KOPT-K1 (cell line): ENCODE results near the gene ARHGAP29.

Experiments used
- H3K27ac ChIP-seq: fragments of 200-600 bp; sonication (generic); 2 replicates; pipeline ENCODE4 v1.5.1; 2016; ENCODE audit warnings: antibody characterized with exemption, mild to moderate bottlenecking, low read depth, low read length; ENCODE audit not compliant: poor library complexity, severe bottlenecking
- H3K36me3 ChIP-seq: fragments of 200-600 bp; sonication (generic); 2 replicates; pipeline ENCODE4 v1.5.1; 2017; ENCODE audit warnings: antibody characterized with exemption, mild to moderate bottlenecking, low read length, moderate library complexity; ENCODE audit not compliant: insufficient read depth
- H3K9me3 ChIP-seq: fragments of 200-600 bp; sonication (generic); 2 replicates; pipeline ENCODE4 v1.5.1; 2017; ENCODE audit warnings: antibody characterized with exemption, low read length, mild to moderate bottlenecking; ENCODE audit not compliant: insufficient read depth, poor library complexity, severe bottlenecking

ARHGAP29 gene

DNA sequence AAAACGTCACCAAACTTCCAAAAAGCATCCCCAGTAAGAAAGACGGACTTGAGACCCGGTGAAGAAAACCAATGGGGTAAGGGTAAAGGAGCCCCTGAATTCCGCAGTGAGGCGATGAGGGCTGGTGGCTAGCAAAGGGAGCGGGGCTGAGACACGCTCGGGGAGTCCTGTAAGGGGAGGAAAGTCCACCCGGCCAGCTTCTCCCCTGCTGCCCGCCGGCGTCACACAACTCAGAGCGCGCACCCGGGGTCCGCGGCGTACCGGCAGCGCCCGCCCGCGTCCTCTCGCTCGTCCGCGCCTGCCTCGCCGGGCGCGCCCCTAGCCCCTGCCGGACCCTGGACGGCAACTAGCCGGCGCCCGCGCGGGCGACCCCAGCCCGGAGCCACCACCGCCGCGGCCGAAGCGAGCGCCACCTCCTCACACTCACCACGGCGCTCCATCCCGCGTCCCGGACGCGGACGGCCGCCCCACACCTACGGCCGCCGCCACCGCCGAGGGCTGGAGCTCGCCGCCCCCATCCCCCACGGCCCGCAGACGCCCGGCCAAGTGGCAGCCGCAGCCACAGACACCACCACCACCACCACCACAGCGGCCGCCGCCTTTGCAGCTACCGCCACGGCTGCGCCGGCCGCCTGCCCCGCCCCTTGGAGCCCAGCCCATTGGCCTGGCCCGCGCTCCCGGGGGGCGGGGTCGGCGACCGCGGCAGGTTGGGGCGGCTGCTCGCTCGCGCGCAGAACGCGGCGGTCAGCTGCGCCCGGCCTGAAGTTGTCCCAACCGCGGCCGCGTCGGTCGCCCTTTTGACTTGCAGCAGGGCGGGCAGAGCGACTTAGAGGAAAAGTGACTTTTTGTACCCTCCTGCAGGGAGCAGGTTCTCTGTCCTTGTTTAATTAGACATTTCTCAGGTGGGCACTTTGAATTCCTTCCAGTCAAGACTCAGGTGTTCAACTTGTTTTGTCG, 10.0 kb upstream of the ARHGAP29 start:
- Histone ChIP-seq H3K36me3 (no peaks in the 10 kb centered on the region), H3K27ac (no peak overlapping the region), H3K9me3 (peaks cover 34% of the 10 kb centered on the region)

DNA sequence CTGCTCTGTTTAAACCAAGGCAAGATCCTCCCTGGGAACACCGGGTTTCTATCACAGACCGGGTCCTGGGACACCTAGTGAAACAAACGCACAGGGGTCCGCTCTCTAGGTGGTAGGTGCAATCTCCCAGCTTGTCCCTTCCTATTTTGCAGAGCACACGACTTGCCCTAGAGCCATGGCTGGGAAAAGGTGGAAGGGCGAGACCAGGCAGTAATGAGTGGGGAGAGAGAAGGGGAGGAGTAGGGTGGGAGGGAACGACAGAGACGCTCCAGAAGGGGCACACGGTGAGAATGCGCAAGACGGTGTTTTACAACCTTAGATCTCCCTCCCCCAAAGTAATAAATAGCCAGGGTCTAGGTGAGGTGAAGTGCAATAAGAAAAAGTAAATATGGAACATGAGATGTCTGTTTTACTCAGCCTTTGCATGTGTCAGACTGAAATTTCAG, 9.3 kb upstream of the ARHGAP29 start:
- Histone ChIP-seq H3K36me3 (no peaks in the 10 kb centered on the region), H3K9me3 (peaks cover 37% of the 10 kb centered on the region), H3K27ac (no peak overlapping the region)

DNA sequence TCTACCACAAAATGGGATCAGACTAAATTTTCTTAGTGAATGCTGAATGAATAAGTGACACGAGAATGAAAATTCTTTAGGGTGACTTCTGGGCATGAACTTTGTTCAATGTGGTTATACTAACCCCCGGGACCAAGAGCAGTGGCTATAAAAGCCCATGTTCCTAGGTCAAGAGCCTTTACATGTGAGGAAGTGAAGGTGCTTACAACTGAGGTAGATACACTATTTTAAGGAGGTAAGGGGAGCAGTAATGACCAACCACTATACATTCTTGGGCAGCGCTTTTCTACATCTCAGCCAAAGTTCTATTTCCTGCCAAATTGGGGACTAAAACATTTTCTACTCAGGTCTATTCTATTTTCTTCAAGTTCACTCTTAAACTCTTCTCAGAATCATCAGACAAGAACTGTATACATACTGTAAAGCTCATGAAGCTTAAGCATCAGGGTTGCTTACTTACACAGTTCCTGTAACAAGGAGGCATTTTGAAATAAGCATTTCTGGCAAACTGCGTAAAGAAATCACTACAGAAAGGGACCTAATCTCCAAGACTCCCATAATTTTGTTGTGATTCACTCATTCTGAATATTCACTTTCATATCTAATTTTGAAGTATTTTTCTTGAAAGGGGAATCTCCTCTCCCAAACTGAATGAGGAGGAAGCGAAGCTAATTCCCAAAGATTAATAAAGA, 8.5 kb upstream of the ARHGAP29 start:
- H3K9me3 ChIP-seq: peaks cover 37% of the 10 kb centered on the region
- no peak overlapping the region for H3K27ac ChIP-seq
- no peaks in the 10 kb centered on the region for H3K36me3 ChIP-seq

DNA sequence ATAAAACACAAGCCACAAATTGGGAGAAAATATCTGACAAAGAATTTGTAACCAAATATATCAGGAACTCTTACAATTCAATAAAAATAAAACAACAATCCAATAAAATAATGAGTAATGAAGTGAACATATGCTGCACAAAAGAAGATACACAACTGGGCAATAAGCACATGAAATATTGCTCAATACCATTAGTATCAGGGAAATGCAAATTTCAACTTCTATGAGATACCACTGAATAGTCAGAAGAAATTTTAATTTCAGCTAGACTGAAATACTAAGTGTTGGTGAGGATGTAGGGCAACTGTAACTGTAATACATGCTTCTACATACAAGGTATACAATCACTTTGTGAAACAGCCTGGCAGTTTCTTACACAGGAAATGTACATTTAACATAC, 7.4 kb upstream of the ARHGAP29 start:
- no peak overlapping the region for H3K27ac ChIP-seq
- H3K36me3 ChIP-seq: no peaks in the 10 kb centered on the region
- H3K9me3 ChIP-seq: peaks cover 37% of the 10 kb centered on the region

DNA sequence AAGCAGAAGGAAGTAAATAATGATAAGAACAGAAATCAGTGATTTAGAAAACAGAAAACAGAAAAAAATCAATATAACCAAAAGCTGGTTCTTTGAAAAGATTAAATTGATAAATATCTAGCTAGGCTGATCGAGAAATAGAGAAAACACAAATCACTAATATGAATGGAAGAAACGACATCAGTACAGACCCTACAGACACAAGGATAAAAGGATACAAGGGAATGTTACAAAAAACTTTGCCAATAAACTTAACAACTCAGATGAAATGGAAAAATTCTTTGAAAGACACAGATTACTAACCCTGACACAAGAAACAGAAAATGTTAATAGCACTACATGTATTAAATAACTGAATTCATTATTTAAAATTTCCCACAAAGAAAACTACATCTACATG, 6.3 kb upstream of the ARHGAP29 start:
- H3K36me3 ChIP-seq: no peaks in the 10 kb centered on the region
- peaks cover 37% of the 10 kb centered on the region for H3K9me3 ChIP-seq
- H3K27ac ChIP-seq: no peak overlapping the region

DNA sequence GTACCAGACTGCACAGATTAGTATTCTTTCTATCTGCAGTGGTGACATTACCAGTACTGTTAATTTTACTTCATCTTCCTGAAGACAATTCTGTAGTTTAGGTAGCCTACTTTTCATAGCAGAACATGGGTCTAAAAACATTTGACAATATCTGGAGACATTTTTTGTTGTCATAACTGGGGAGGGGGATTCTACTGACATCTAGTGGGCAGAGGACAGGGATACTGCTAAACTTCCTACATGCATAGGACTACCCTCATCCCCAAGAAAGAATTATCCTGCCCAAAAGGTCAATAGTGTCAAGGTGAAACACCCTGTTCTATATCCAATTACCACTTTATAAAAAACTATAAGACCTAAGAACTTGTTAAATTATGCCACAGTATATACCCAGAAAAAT, 3.4 kb upstream of the ARHGAP29 start:
- H3K36me3 ChIP-seq: no peaks in the 10 kb centered on the region
- peaks cover 36% of the 10 kb centered on the region for H3K9me3 ChIP-seq
- H3K27ac ChIP-seq: no peak overlapping the region

DNA sequence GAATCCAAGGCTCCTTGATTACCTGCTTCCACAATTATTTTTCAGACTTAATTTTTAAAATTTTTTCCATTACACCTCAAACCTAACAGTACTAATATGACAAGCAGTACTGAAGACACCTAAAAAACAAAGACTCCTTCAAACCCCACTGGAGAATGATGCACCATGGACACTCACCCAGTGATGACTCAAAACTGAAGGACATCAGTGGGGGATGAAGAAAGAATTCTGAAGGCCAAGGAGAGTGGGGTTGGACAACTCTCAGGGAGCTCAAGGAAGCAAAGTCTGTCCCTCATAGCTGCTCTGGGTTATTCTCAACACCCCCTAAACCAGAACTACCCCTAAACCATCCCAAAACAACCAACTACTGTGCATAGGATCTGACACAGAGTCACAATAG, 2.4 kb upstream of the ARHGAP29 start:
- Histone ChIP-seq H3K36me3 (no peaks in the 10 kb centered on the region), H3K27ac (no peak overlapping the region), H3K9me3 (peaks cover 26% of the 10 kb centered on the region)

DNA sequence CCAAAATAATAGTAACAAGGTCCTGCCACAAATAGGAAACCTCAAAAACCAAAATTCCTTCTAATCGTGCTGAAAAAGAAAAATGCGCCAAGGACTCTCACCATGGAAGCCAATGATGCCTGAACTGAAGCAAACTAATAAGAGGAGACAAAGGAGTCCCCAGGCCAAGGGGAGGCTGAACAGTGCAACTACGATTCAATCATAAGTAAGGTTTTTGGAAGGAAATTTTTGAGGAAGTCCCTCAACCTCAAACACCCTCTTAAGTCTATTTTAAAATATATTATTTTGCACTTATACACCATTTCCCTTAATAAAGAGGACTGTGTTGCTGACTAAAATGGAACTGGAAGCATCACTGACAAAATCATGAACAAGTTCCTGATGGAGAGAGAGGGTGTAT, 1.7 kb upstream of the ARHGAP29 start:
- H3K27ac ChIP-seq: no peak overlapping the region
- H3K9me3 ChIP-seq: peaks cover 19% of the 10 kb centered on the region
- H3K36me3 ChIP-seq: no peaks in the 10 kb centered on the region

DNA sequence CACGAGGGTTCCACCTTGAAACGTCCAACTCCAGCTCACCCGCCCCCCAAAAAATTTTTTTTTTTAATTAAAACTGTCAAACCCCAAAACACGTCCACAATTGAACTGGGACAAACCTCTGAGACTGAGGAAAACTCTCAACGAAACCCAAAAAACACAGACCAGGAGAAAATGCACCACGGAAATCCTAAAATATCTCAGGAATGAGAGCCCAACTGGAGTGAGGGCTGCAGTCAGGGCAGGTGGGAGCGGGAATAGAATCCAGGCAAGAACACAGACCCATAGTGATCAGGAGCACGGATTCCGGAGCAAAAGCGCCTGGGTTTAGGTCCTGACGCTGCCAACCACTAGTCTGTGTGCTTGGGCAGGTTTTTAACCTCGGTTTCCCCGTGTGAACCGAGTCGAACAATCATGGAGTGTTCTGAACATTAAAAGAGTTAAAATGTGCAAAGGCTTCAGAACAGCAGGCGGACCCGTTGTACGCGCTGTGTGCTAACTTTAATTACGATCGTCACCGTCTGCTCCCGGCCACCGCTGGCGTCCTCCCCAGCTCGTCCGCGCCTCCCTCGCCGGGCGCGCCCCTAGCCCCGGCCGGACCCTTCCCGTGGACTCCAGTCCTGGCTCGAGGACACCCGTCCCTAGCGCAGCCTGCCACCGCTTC, 624 bp downstream of the ARHGAP29 start:
- H3K9me3 ChIP-seq: no peaks in the 10 kb centered on the region
- no peaks in the 10 kb centered on the region for H3K36me3 ChIP-seq
- H3K27ac ChIP-seq: no peak overlapping the region

DNA sequence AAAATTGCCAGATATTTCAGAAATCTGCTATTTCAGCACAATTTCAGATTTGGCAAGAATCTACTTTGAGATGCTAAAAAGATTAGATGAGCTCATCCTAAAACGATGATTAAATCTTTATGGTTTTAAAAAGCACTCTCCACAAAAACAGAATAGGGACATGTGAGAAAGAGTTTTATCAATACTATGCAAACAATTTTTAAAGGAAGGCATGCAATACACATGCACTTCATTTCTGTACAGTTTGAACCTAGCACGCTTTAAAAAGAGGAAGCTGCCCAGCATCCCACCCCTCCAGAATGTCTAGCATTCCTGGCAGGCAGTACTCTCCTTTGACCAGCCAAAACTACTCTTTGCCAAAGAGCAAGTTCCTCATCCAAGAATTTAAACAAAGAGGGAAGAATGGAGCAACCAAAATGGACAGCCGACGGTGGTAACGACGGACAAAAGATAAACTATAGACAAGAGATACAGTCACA, 1.3 kb downstream of the ARHGAP29 start:
- no peaks in the 10 kb centered on the region for H3K9me3 ChIP-seq
- no peaks in the 10 kb centered on the region for H3K36me3 ChIP-seq
- no peak overlapping the region for H3K27ac ChIP-seq

DNA sequence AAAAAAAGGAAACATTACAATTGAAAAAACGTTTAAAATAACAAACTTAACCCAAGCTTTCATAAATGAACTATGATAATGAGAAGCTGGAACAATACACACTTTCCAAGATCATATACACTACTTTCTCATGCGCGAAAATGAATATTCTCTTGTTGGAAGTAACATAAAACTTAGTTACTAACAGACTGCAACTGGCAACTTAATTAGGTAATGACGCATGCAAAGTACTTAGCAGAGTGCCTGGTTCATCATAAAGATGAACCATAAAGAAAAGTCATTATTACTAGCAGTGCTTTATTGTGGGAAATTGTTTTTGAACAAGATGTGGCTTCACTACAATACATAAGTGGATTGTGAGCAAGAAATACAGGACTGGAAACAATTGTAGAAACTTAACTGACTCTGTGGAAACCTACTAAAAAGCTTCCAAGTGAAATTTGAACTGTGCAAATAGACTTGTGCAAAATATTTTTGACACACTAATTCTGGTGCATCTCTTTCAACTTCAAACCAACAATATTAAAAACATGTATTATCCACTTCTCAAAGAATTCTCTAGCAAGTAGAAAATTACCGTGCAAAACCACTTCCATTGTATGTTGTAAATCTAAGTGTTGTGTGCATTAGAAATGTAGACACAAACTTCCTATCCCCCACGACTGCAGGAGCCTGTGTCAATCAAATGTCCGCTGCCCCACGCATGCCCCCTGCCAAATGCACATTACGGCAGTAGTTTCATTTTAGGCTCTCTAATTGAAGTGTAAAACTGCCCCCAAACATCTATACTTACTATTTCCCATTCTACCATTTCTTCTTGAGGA, 2.0 kb downstream of the ARHGAP29 start:
- H3K36me3 ChIP-seq: no peaks in the 10 kb centered on the region
- H3K9me3 ChIP-seq: no peaks in the 10 kb centered on the region
- no peak overlapping the region for H3K27ac ChIP-seq

DNA sequence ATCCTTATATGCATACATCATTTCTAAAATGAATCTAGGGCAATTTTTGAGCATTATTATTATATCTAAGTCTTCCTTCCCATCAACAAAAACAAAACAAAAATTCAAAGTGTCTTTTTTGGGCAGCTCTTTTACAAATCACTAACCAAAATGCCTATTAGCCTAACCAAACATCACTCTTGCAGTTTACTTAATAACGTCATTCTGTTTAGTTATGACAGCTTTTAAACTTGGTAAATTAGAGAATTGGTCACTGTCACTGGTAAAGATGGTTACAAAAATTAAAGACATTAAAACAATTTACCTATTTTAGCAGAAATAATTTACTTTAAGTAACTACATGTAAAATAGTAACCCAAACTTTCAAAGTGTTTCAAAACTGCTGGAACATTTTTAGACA, 2.8 kb downstream of the ARHGAP29 start:
- H3K9me3 ChIP-seq: no peaks in the 10 kb centered on the region
- H3K36me3 ChIP-seq: no peaks in the 10 kb centered on the region
- H3K27ac ChIP-seq: no peak overlapping the region

DNA sequence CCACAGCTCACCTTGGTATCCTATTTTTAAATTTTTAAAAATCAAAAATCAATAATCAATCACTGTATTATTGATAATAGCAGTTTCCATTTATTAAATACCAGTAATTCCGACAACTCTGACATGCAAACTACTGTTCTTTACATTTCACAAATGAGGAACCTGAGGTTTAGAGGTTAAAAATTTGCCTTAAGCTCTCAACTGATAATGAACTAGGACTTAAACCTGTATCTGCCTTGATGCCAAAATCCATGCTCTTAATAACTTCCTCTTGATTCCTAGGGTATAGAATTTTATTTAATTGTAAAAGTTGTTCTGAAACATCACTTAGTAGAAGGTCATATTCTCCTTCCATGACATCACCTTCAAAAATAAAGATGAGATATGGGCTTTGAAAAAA, 5.6 kb downstream of the ARHGAP29 start:
- Histone ChIP-seq H3K9me3 (no peaks in the 10 kb centered on the region), H3K36me3 (no peaks in the 10 kb centered on the region), H3K27ac (no peak overlapping the region)

DNA sequence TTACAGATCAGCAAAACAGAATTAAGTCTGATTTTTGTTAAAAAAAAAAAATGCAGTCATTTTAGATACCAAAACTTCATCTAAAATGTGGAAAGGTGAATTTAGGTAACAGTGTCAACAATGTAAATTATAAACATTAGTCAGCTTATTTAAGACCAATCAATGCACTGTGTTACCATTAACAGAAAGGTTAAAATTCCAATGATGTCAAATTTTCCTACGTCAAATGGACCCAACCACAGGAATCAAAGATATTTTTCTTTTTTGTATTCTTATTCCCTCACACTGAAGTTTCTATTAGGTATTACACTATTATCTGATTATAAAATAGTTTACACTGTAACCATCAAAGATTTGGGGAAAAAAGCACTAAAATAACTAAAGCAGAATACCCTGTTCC, 6.5 kb downstream of the ARHGAP29 start:
- Histone ChIP-seq H3K36me3 (no peaks in the 10 kb centered on the region), H3K27ac (no peak overlapping the region), H3K9me3 (no peaks in the 10 kb centered on the region)
